ENCODE data around the gene PDHX. TPM values are rescaled to one million over a fixed set of nuclear protein-coding genes. Genes with fewer than 3 reads are reported as not detected.

Gene PDHX
- total and polyA plus RNA-seq, 2 of the 4 experiments (the other 2 are of a cell fraction) = 19.8 to 26.7 TPM

DNA sequence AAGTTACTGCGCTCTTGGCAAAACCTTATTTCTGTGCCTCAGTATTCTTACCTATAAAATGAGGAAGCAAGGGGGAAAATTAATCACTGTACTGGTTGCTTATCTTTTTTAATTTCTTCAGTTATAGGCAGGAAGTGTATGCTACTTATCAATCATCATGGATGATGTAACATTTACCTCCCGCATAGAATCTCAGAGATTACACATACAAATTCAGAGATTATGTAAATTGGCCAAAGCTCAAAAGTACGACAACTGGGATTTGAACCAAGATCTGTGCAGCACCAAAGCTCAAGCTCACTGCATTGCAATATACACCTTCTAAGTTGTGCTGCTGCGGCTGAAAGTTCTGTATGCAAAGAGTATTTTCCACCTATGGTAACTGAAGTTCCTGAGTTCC, 83.0 kb downstream of the PDHX start (continued):
- no peak for TF ChIP-seq SMC3 (IDR thresholded peaks at IDR 0.05; ENCODE audit: low read depth, low read length)
- TF ChIP-seq ELK1 (IDR thresholded peaks at IDR 0.05; ENCODE audit: borderline replicate concordance, low read depth, low read length) = no peak
- TF ChIP-seq MAFK (IDR thresholded peaks at IDR 0.05; ENCODE audit: low read depth, low read length) = no peak

- Histone ChIP-seq H3K27me3 (ENCODE audit: control insufficient read depth, insufficient read depth, low read length) (no peaks in the 10 kb centered on the region), H2BK20ac (ENCODE audit: low read depth, low read length) (no peak overlapping the region), H3K14ac (replicated peaks; ENCODE audit: low read depth, low read length) (peak overlapping the region; percentile 81; the same call in 1 of the 2 replicates), H4K91ac (ENCODE audit: insufficient read depth, low read depth, low read length) (no peak overlapping the region), H3K4ac (ENCODE audit: low read depth, low read length) (peak overlapping the region; percentile 82; the same call in 1 of the 2 replicates), H2BK5ac (ENCODE audit: low read depth, low read length, poor library complexity, severe bottlenecking) (peak overlapping the region; percentile 65), H2AK5ac (ENCODE audit: low read depth, low read length) (no peak overlapping the region), H4K8ac (ENCODE audit: low read depth in 2 of 2, low read length in 2 of 2) (no peak overlapping the region; a peak in 1 of 4 replicates), H3K27ac (ENCODE audit: insufficient read depth, low read length) (no peak overlapping the region), H3K18ac (ENCODE audit: low read depth, low read length) (no peak overlapping the region), H3K4me2 (ENCODE audit: low read depth, low read length) (no peak overlapping the region), H4K5ac (ENCODE audit: low read depth, low read length) (no peak overlapping the region), H3K23ac (ENCODE audit: low read depth, low read length) (no peak overlapping the region), H2AK9ac (replicated peaks; ENCODE audit: low read depth, low read length, poor library complexity) (no peak overlapping the region), H4K20me1 (ENCODE audit: insufficient read depth, low read length) (no peaks in the 10 kb centered on the region), H2BK120ac (ENCODE audit: low read depth, low read length) (peak overlapping the region; percentile 69; the same call in 1 of the 2 replicates), H3K56ac (ENCODE audit: extremely low read depth, insufficient read depth, low read length) (no peak overlapping the region), H3K4me3 (ENCODE audit: insufficient read depth, low read depth, low read length) (no peak overlapping the region), H3K9me3 (ENCODE audit: control insufficient read depth, insufficient read depth, low read length) (no peaks in the 10 kb centered on the region), H3K9ac (ENCODE audit: low read depth, low read length) (no peak overlapping the region), H3K4me1 (ENCODE audit: control insufficient read depth, insufficient read depth, low read length) (peaks cover 2% of the 10 kb centered on the region), H2AFZ (replicated peaks; ENCODE audit: low read length, poor library complexity) (no peak overlapping the region), H3K9me1 (ENCODE audit: insufficient read depth, low read length) (peaks cover 5% of the 10 kb centered on the region), H3K79me1 (ENCODE audit: low read depth in 1 of 2, low read length in 2 of 2) (peaks cover 10 to 11% of the 10 kb centered on the region in 2 experiments; a peak in 3 of 4 replicates), H3K36me3 (ENCODE audit: control insufficient read depth, insufficient read depth, low read length) (no peaks in the 10 kb centered on the region), H2BK15ac (ENCODE audit: low read depth, low read length) (no peak overlapping the region)
- POLR2A ChIA-PET (ENCODE audit: unreplicated experiment) = no interaction called here
- TF ChIP-seq RAD21 (IDR thresholded peaks at IDR 0.05; ENCODE audit: low read length) (no peak), BHLHE40 (IDR thresholded peaks at IDR 0.05; ENCODE audit: low read depth, low read length) (no peak), RFX5 (IDR thresholded peaks at IDR 0.05; ENCODE audit: low read depth, low read length) (no peak), MAFK (IDR thresholded peaks at IDR 0.05; ENCODE audit: low read depth, low read length) (no peak), POLR2A (IDR thresholded peaks at IDR 0.05; ENCODE audit: low read depth, low read length) (no peak), CEBPB (IDR thresholded peaks at IDR 0.05; ENCODE audit: low read depth, low read length) (no peak), RCOR1 (IDR thresholded peaks at IDR 0.05; ENCODE audit: insufficient replicate concordance, low read length) (no peak)
- TF ChIP-seq, protein P1, sequence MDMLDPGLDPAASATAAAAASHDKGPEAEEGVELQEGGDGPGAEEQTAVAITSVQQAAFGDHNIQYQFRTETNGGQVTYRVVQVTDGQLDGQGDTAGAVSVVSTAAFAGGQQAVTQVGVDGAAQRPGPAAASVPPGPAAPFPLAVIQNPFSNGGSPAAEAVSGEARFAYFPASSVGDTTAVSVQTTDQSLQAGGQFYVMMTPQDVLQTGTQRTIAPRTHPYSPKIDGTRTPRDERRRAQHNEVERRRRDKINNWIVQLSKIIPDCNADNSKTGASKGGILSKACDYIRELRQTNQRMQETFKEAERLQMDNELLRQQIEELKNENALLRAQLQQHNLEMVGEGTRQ (IDR thresholded peaks at IDR 0.05; ENCODE audit: low read depth, low read length) = no peak
- intact Hi-C loops (cut with micrococcal nuclease) = loop anchor here (10.0 kb wide), 1 partner anchor 302 kb away; no protein-coding TSS in a partner anchor
- DNase-seq = no peak
- in situ Hi-C loops (cut with MboI; ENCODE audit: low sequenced_read_pairs) = no loop called here
- dilution Hi-C loops (cut with HindIII; ENCODE audit: low sequenced_read_pairs, unreplicated experiment) = no loop called here
- BruUV-seq (replicated peaks) = no TSS peak
- CTCF ChIA-PET = interaction anchor here (0.6 kb wide), 1 partner anchor 70 kb away, joined by 3 read pairs; no protein-coding TSS in a partner anchor
- WGBS, 2 experiments (ENCODE audit: extremely low coverage in 2 of 2, insufficient read length in 1 of 2) = no CpG with 5 or more reads among the region's 1 CpG
- ATAC-seq (ENCODE audit: low read depth) = no peak
These were observed 86.8 kb downstream of the PDHX start for GRCh38 chr11:35003186-35003585.
